ENCODE measurements around the gene DGKQ.

The DGKQ gene

GRCh38 chr4:964346-965025, 8.9 kb downstream of the DGKQ start:
- DNase-seq, result no peak

- DNase-seq, result no peak
Measured at GRCh38 chr4:963276-964225, 9.8 kb downstream of the DGKQ start.

GRCh38 chr4:962231-963208, 10.8 kb downstream of the DGKQ start:
- DNase-seq, result no peak

GRCh38 chr4:961351-962230, 11.8 kb downstream of the DGKQ start:
- DNase-seq, result no peak

- DNase-seq, result no peak
Measured at GRCh38 chr4:960636-961350, 12.6 kb downstream of the DGKQ start.

GRCh38 chr4:960140-960635, 13.2 kb downstream of the DGKQ start:
- no peak for DNase-seq

GRCh38 chr4:959338-960139, 13.8 kb downstream of the DGKQ start:
- DNase-seq, result no peak

GRCh38 chr4:958696-959337, 14.6 kb downstream of the DGKQ start:
- peak in 1 of 56 donors; percentile 18 for DNase-seq

GRCh38 chr4:958314-958665, 15.1 kb downstream of the DGKQ start:
- no peak for DNase-seq

GRCh38 chr4:957581-958313, 15.6 kb downstream of the DGKQ start:
- no peak for DNase-seq

GRCh38 chr4:957231-957580, 16.2 kb downstream of the DGKQ start:
- no peak for DNase-seq

- DNase-seq, result no peak
Measured at GRCh38 chr4:956531-957230, 16.7 kb downstream of the DGKQ start.

- no peak for DNase-seq
Measured at GRCh38 chr4:955931-956381, 17.4 kb downstream of the DGKQ start.

- no peak for DNase-seq
Measured at GRCh38 chr4:955161-955921, 18.0 kb downstream of the DGKQ start.

- DNase-seq, result no peak
Measured at GRCh38 chr4:954211-955020, 19.0 kb downstream of the DGKQ start.
